ENCODE results near the gene ANKDD1A.

The ANKDD1A gene

DNA sequence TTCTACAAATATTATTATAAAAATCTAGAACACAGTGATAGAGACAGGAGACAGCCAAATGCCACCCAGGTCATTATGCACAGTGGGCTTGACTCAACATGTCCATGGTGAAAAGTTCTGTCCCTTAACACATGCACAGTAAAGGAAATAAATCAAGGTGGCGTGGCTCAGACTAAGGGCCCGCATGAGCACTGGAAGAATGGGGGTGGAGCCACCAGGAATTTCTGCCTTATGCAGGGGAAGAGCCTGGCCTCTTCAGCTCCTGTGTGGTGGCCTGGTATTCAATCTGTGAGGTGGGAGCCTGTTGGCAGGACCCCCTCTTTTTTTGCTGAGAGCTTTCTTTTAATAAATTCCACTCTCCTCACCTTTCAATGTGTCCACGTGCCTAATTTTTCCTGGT lies 95.2 kb downstream of the ANKDD1A start:
- FAIRE-seq = no peak
- no peak for DNase-seq (ENCODE audit: extremely low spot score, insufficient read length, low read depth)
